Liver (tissue), 9 donors: ENCODE measurements around the gene COG7. TPM values are rescaled to one million over a fixed set of nuclear protein-coding genes. Genes with fewer than 3 reads are reported as not detected.

ENCODE experiments used
- DNase-seq: peaks from one replicate; pipeline ENCODE4 v3.0.0-alpha.2; 2017; ENCODE audit warnings: low spot score
- H3K27ac ChIP-seq, 2 donors: one replicate each; pipeline ENCODE4 v1.7.0; 2013; ENCODE audit warnings: inconsistent platforms in 2 of 2, low read length in 2 of 2, control low read depth in 1 of 2, low read depth in 1 of 2, mild to moderate bottlenecking in 1 of 2
- H3K27me3 ChIP-seq, 4 donors: one replicate each; pipeline versions ENCODE4 v1.6.1 to v1.7.0; 2013; ENCODE audit warnings: low read length in 3 of 4, inconsistent platforms in 1 of 4, mild to moderate bottlenecking in 1 of 4, moderate library complexity in 1 of 4; ENCODE audit not compliant: control insufficient read depth in 4 of 4, insufficient read depth in 4 of 4
- H3K36me3 ChIP-seq, 4 donors: one replicate each; pipeline versions ENCODE4 v1.6.1 to v1.7.0; 2013; ENCODE audit warnings: low read length in 3 of 4, mild to moderate bottlenecking in 3 of 4, low read depth in 1 of 4, moderate library complexity in 1 of 4; ENCODE audit not compliant: control insufficient read depth in 4 of 4, insufficient read depth in 3 of 4
- H3K4me1 ChIP-seq, 4 donors: one replicate each; pipeline versions ENCODE4 v1.6.1 to v1.7.0; 2013; ENCODE audit warnings: low read length in 3 of 4, mild to moderate bottlenecking in 3 of 4, moderate library complexity in 1 of 4; ENCODE audit not compliant: control insufficient read depth in 4 of 4, insufficient read depth in 4 of 4
- H3K4me3 ChIP-seq, 3 donors: one replicate each; pipeline versions ENCODE4 v1.6.1 to v1.7.0; 2013; ENCODE audit warnings: low read length in 3 of 3, control low read depth in 1 of 3, low read depth in 1 of 3, mild to moderate bottlenecking in 1 of 3
- H3K9ac ChIP-seq, 2 donors: one replicate each; pipeline ENCODE4 v1.7.0; 2013; ENCODE audit warnings: low read length in 2 of 2, mild to moderate bottlenecking in 2 of 2, moderate library complexity in 2 of 2, control low read depth in 1 of 2, low read depth in 1 of 2
- H3K9me3 ChIP-seq, 4 donors: one replicate each; pipeline versions ENCODE4 v1.6.1 to v1.7.0; 2013; ENCODE audit warnings: low read length in 3 of 4; ENCODE audit not compliant: control insufficient read depth in 4 of 4
- ATF3 ChIP-seq: IDR thresholded peaks from 2 replicates; pipeline ENCODE4 v1.6.1; 2016; ENCODE audit warnings: antibody characterized with exemption
- CTCF ChIP-seq: fragments of 150-350 bp; IDR thresholded peaks from 2 replicates; pipeline ENCODE4 v1.5.1; 2017; ENCODE audit warnings: improper control_type of control experiment, low read depth, low read length; ENCODE audit not compliant: missing input control
- EGR1 ChIP-seq, 2 donors: IDR thresholded peaks; 2 replicates each; pipeline ENCODE4 v1.6.1; 2016 to 2018; ENCODE audit warnings: antibody characterized with exemption in 2 of 2, low read depth in 2 of 2
- FOXA1 ChIP-seq: IDR thresholded peaks from 2 replicates; pipeline ENCODE4 v1.6.1; 2016; ENCODE audit warnings: antibody characterized with exemption
- FOXA2 ChIP-seq: IDR thresholded peaks from 2 replicates; pipeline ENCODE4 v1.6.1; 2016; ENCODE audit warnings: antibody characterized with exemption
- GABPA ChIP-seq, 2 donors: IDR thresholded peaks in 1 of 2; conservative IDR thresholded peaks in 1 of 2; 2 replicates each; pipeline ENCODE4 v1.6.1; 2016; ENCODE audit warnings: antibody characterized with exemption in 2 of 2, mild to moderate bottlenecking in 1 of 2, moderate library complexity in 1 of 2
- HNF4A ChIP-seq, 2 donors: conservative IDR thresholded peaks; 2 replicates each; pipeline ENCODE4 v1.6.1; 2016; ENCODE audit warnings: antibody characterized with exemption in 2 of 2, mild to moderate bottlenecking in 2 of 2
- HNF4G ChIP-seq: IDR thresholded peaks from 2 replicates; pipeline ENCODE4 v1.6.1; 2016; ENCODE audit warnings: antibody characterized with exemption
- JUND ChIP-seq, 2 donors: IDR thresholded peaks; 2 replicates each; pipeline ENCODE4 v1.6.1; 2016; ENCODE audit warnings: antibody characterized with exemption in 2 of 2
- MAX ChIP-seq: IDR thresholded peaks from 2 replicates; pipeline ENCODE4 v1.6.1; 2016; ENCODE audit warnings: antibody characterized with exemption
- NR2F2 ChIP-seq: IDR thresholded peaks from 2 replicates; pipeline ENCODE4 v1.6.1; 2016; ENCODE audit warnings: antibody characterized with exemption
- RAD21 ChIP-seq, 2 donors: IDR thresholded peaks; 2 replicates each; pipeline ENCODE4 v1.6.1; 2016; ENCODE audit warnings: antibody characterized with exemption in 2 of 2, mild to moderate bottlenecking in 2 of 2
- REST ChIP-seq: IDR thresholded peaks from 2 replicates; pipeline ENCODE4 v1.6.1; 2016; ENCODE audit warnings: antibody characterized with exemption, mild to moderate bottlenecking
- RXRA ChIP-seq, 2 donors: IDR thresholded peaks; 2 replicates each; pipeline ENCODE4 v1.6.1; 2017 to 2018; ENCODE audit warnings: antibody characterized with exemption in 2 of 2, mild to moderate bottlenecking in 1 of 2
- SP1 ChIP-seq: IDR thresholded peaks from 2 replicates; pipeline ENCODE4 v1.6.1; 2018; ENCODE audit warnings: antibody characterized with exemption, mild to moderate bottlenecking
- TAF1 ChIP-seq: conservative IDR thresholded peaks from 2 replicates; pipeline ENCODE4 v1.6.1; 2016; ENCODE audit warnings: antibody characterized with exemption, mild to moderate bottlenecking
- YY1 ChIP-seq: IDR thresholded peaks from 2 replicates; pipeline ENCODE4 v1.6.1; 2016; ENCODE audit warnings: antibody characterized with exemption, mild to moderate bottlenecking
- ZBTB33 ChIP-seq: IDR thresholded peaks from 2 replicates; pipeline ENCODE4 v1.6.1; 2016; ENCODE audit warnings: antibody characterized with exemption
- WGBS: extraction: QIAGEN DNeasy Blood & Tissue Kit; methylation state at CpG from one replicate; pipeline ENCODE4 v1.1.7; 2013; 5-methylcytosine and 5-hydroxymethylcytosine counted together
- polyA plus RNA-seq, 2 donors: library from polyadenylated mRNA; stranded (reverse) in 1 of 2; unstranded in 1 of 2; fragments of 200-250 nt in 1 of 2; fragments of >200 nt in 1 of 2; fragmentation: Nextera tagmentation in 1 of 2; extraction: Ambion mirVana in 1 of 2; gene quantifications; one replicate each; pipeline versions ENCODE4 v1.2.1 to v1.2.3, GENCODE V29; 2013 to 2015
- total RNA-seq, 2 donors: library from RNA; depleted of rRNA; stranded (reverse); fragments of >200 nt; gene quantifications; one replicate each; pipeline ENCODE4 v1.2.3, GENCODE V29; 2014
- donor health status: healthy.
- donor health status: healthy.
- donor health status: healthy.
- donor health status: healthy.
- donor health status: healthy.

Gene COG7
- total and polyA plus RNA-seq, 4 donors = 5.1 to 11.4 (median 6.6) TPM

GRCh38 chr16:23452221-23452571 is 793 bp downstream of the COG7 start:
- TF ChIP-seq GABPA (IDR thresholded peaks at IDR 0.05 in 1 of 2, conservative IDR thresholded peaks at IDR 0.05 in 1 of 2) (no peak), RXRA (IDR thresholded peaks at IDR 0.05) (no peak), YY1 (no peak), FOXA2 (no peak), NR2F2 (no peak), CTCF (no peak), RAD21 (IDR thresholded peaks at IDR 0.05) (no peak), FOXA1 (no peak), TAF1 (no peak), ATF3 (no peak), HNF4A (conservative IDR thresholded peaks at IDR 0.05) (no peak), MAX (no peak), SP1 (no peak), JUND (IDR thresholded peaks at IDR 0.05) (no peak), EGR1 (IDR thresholded peaks at IDR 0.05; ENCODE audit: low read depth in 2 of 2) (no peak), ZBTB33 (no peak), REST (no peak), HNF4G (no peak)
- Histone ChIP-seq H3K9ac (peak overlapping the region; percentile 52 to 81), H3K9me3 (no peaks in the 10 kb centered on the region), H3K27me3 (no peaks in the 10 kb centered on the region), H3K4me1 (peaks cover 11 to 21% (median 18%) of the 10 kb centered on the region in 4 donors), H3K36me3 (peaks cover 0 to 7% (median 2%) of the 10 kb centered on the region in 4 donors), H3K27ac (peak overlapping the region; percentile 85 to 88), H3K4me3 (peak overlapping the region; percentile 70 to 99 (median 98))
- no peak for DNase-seq
- 2% methylated on average over 10 of the region's 10 CpGs for WGBS
